Epithelial cell of esophagus (primary cell): Measurements from ENCODE around the gene ADK.

Experiments
- DNase-seq: peaks from one replicate; pipeline ENCODE4 v3.0.0; 2010; ENCODE audit warnings: low read depth
- H3K4me3 ChIP-seq: 2 replicates; pipeline ENCODE4 v1.5.1; 2011; ENCODE audit warnings: mild to moderate bottlenecking, low read length, control low read depth
- TF ChIP-seq, protein P1 (sequence below): IDR thresholded peaks from 2 replicates; pipeline ENCODE4 v1.5.1; 2011; ENCODE audit warnings: low read depth, mild to moderate bottlenecking, low read length, control low read depth, inconsistent platforms; ENCODE audit not compliant: insufficient read depth; ENCODE audit errors: missing control alignments

ADK gene

GRCh38 chr10:74425456-74426001, 274.5 kb downstream of the ADK start:
- no peak for DNase-seq
- TF ChIP-seq, protein P1, sequence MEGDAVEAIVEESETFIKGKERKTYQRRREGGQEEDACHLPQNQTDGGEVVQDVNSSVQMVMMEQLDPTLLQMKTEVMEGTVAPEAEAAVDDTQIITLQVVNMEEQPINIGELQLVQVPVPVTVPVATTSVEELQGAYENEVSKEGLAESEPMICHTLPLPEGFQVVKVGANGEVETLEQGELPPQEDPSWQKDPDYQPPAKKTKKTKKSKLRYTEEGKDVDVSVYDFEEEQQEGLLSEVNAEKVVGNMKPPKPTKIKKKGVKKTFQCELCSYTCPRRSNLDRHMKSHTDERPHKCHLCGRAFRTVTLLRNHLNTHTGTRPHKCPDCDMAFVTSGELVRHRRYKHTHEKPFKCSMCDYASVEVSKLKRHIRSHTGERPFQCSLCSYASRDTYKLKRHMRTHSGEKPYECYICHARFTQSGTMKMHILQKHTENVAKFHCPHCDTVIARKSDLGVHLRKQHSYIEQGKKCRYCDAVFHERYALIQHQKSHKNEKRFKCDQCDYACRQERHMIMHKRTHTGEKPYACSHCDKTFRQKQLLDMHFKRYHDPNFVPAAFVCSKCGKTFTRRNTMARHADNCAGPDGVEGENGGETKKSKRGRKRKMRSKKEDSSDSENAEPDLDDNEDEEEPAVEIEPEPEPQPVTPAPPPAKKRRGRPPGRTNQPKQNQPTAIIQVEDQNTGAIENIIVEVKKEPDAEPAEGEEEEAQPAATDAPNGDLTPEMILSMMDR = no peak
- no peak overlapping the region for H3K4me3 ChIP-seq

DNA sequence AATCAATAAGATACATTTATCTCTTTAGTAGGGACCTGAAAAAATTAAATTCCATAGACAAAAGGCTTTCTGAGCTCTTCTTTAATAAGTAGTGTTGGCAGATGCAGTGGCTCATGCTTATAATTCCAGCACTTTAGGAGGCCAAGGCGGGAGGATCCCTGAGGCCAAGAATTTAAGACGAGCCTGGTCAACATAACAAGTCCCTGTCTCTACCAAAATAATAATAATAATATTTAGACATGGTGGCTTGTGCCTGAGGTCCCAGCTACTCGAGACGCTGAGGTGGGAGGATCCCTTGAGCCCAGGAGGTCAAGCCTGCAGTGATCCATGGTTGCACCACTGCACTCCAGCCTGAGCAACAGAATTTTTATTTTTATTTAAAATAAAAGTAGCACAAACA, 280.8 kb downstream of the ADK start:
- TF ChIP-seq, protein P1 = no peak
- H3K4me3 ChIP-seq = no peak overlapping the region
- DNase-seq = no peak

DNA sequence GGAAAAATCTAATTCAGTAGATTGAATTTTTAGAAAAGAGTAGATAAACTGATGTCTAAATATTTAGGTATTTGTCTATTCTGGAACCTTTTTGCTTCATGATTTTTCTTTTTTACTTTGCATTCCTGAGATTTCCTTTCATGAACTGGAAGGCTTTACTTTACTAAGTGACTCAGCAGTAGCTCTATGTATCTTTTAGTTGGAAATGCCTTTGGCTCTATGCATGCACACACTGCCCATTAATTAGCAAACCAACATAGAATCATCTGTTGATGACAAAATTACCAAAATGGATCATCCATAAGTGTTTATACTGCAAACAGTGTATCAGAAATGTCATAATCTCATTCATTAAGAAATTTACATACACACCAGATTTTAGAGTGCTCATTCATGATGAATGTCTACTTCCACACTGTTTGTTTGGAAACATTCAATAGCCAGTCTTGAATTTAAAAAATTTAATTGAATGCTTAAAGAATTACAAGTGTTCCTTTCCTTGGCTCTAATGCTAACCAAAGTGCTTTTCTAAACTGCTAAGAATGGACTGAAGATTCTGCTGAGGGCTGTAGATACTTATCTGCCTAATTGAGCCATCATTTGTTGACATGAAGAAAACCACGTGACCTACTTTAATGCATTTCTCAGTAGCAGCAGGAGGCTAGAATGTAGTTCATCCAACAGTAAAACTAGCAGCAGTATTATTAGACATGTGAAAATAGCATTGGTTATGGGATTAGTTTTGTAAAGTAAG, 282.0 kb downstream of the ADK start:
- peak; percentile 17 for DNase-seq
- no peak overlapping the region for H3K4me3 ChIP-seq
- TF ChIP-seq, protein P1 = no peak

- DNase-seq = no peak
- TF ChIP-seq, protein P1 = no peak
- H3K4me3 ChIP-seq = no peak overlapping the region
Measured at GRCh38 chr10:74433595-74433956, 282.6 kb downstream of the ADK start.

DNA sequence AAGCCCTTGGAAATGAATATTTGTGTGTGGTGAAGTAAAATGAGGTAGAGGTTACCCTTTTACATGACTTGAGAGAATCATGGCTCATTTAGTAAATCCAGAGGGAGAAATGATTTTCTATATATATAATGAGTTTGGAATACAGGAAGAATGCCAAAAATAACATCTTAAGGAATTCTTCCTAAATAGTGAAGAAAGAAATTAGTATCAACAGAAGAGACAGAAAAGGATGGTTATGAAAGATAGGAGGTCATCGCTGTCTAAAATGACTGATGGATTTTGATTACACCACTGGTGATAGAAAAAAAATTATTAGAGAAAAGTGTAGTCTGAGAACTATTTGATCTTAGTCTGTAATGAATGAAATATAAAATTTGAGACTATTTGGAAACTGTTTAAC, 283.0 kb downstream of the ADK start:
- no peak overlapping the region for H3K4me3 ChIP-seq
- TF ChIP-seq, protein P1 = no peak
- DNase-seq = no peak

- TF ChIP-seq, protein P1 = no peak
- no peak overlapping the region for H3K4me3 ChIP-seq
- no peak for DNase-seq
Measured at GRCh38 chr10:74434547-74434946, 283.5 kb downstream of the ADK start.

DNA sequence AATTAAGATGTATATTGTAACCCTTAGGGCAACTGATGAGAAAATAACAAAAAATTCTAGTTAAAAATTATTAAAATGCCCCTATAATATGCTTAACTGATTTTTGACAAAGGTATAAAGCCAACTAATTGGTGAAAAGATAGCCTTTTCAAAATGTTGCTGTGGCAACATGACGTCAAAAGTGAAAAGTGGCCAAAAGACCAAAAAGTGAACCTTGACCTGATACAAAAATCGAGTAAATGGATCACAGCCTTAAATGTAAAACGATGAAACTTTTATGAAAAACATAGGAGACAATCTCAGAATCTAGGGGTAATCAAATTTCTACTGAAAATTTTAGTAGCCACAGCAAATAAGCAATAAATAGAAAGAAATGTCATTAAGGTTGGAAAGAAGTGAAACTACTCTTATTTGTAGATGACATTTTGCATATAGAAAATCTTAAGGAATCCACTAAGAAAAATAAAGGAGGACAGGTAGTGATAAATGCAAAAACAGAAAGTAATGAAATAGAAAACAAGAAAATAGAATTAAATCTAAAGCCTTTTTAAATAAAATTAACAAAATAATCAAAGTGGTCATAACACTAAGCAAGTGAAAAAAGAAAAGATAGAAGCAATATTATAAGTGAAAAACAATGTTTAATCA, 285.6 kb downstream of the ADK start:
- no peak overlapping the region for H3K4me3 ChIP-seq
- no peak for DNase-seq
- TF ChIP-seq, protein P1 = no peak
